OCI-LY1 (cell line): ENCODE results near the gene TMPRSS11D.

Source experiments
- H2AFZ ChIP-seq: fragments of 200-600 bp; sonication (generic), shearing (Covaris generic); 2 replicates; pipeline ENCODE4 v1.6.0; 2014; ENCODE audit warnings: antibody characterized with exemption, mild to moderate bottlenecking, low read length
- H3F3A ChIP-seq: fragments of 200-600 bp; sonication (generic), shearing (Covaris generic); 2 replicates; pipeline ENCODE4 v1.6.0; 2014; ENCODE audit warnings: mild to moderate bottlenecking, antibody characterized with exemption, low read length, moderate library complexity; ENCODE audit not compliant: insufficient read depth
- H3K27ac ChIP-seq: fragments of 200-600 bp; sonication (generic); 2 replicates; pipeline ENCODE4 v1.5.1; 2014; ENCODE audit warnings: low read length, mixed run types, mild to moderate bottlenecking, low read depth; ENCODE audit not compliant: poor library complexity, severe bottlenecking
- H3K27me3 ChIP-seq: fragments of 200-600 bp; sonication (generic); 2 replicates; pipeline ENCODE4 v1.6.0; 2014; ENCODE audit warnings: antibody characterized with exemption, mild to moderate bottlenecking, low read length, moderate library complexity; ENCODE audit not compliant: insufficient read depth
- H3K36me3 ChIP-seq: fragments of 200-600 bp; sonication (generic); 2 replicates; pipeline ENCODE4 v1.6.1; 2014; ENCODE audit warnings: mild to moderate bottlenecking, antibody characterized with exemption, low read length, moderate library complexity, mixed read lengths; ENCODE audit not compliant: insufficient read depth
- H3K4me1 ChIP-seq: fragments of 200-600 bp; sonication (generic); 2 replicates; pipeline ENCODE4 v1.5.1; 2014; ENCODE audit warnings: mild to moderate bottlenecking, low read length, moderate library complexity; ENCODE audit not compliant: insufficient read depth, severe bottlenecking
- H3K4me2 ChIP-seq: fragments of 200-600 bp; sonication (generic), shearing (Covaris generic); 2 replicates; pipeline ENCODE4 v1.6.1; 2014; ENCODE audit warnings: low read length
- H3K4me3 ChIP-seq: fragments of 200-600 bp; sonication (generic); 2 replicates; pipeline ENCODE4 v1.5.1; 2014; ENCODE audit warnings: low read length, low read depth, mild to moderate bottlenecking, mixed read lengths; ENCODE audit not compliant: poor library complexity, severe bottlenecking
- H3K79me2 ChIP-seq: fragments of 200-600 bp; shearing (Covaris generic); 2 replicates; pipeline ENCODE4 v1.6.1; 2016; ENCODE audit warnings: mixed run types, low read length, mixed read lengths; ENCODE audit not compliant: insufficient read depth
- H3K9ac ChIP-seq: fragments of 200-600 bp; sonication (generic), shearing (Covaris generic); 2 replicates; pipeline ENCODE4 v1.6.1; 2014; ENCODE audit warnings: mild to moderate bottlenecking, low read length, mixed read lengths
- H3K9me2 ChIP-seq: fragments of 200-600 bp; sonication (generic), shearing (Covaris generic); 2 replicates; pipeline ENCODE4 v1.6.1; 2014; ENCODE audit warnings: low read depth, mild to moderate bottlenecking, low read length, mixed read lengths
- H3K9me3 ChIP-seq: fragments of 200-600 bp; shearing (Covaris generic); 2 replicates; pipeline ENCODE4 v1.6.1; 2014; ENCODE audit warnings: low read length, mixed read lengths
- H4K20me1 ChIP-seq: fragments of 200-600 bp; sonication (generic), shearing (Covaris generic); 2 replicates; pipeline ENCODE4 v1.6.0; 2016; ENCODE audit warnings: mild to moderate bottlenecking, low read length; ENCODE audit not compliant: insufficient read depth
- EZH2 ChIP-seq: fragments of 200-600 bp; sonication (generic), shearing (Covaris generic); IDR thresholded peaks from 2 replicates; pipeline ENCODE4 v1.8.0; 2017; ENCODE audit warnings: borderline replicate concordance, mixed run types, mild to moderate bottlenecking, antibody characterized with exemption, low read length, moderate library complexity, mixed read lengths
- TF ChIP-seq, protein P1 (sequence below): fragments of 200-600 bp; sonication (generic), shearing (Covaris generic); IDR thresholded peaks from 2 replicates; pipeline ENCODE4 v1.5.1; 2017; ENCODE audit warnings: mild to moderate bottlenecking, antibody characterized with exemption, low read length, moderate library complexity, mixed read lengths

Gene TMPRSS11D

DNA sequence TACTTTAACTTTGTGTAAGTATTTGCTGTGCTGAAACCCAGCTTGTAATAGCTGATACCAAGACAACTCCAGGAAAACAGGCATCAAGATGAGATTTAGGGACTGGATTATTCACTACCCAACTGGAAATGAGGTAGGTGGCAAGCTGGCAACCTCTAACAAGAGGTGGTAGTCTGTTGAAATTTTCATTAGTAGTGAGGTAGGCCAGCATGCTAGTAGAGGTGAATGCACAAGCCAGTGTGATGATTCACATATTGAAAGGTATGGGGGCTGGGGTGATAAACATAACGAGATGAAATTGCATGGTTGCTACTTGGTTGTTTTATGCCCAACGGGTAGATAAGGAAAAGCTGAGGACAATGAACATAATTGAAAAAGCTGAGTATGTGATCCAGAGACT, 8.5 kb upstream of the TMPRSS11D start:
- H3K36me3 ChIP-seq, result no peaks in the 10 kb centered on the region
- no peaks in the 10 kb centered on the region for H3K27me3 ChIP-seq
- H4K20me1 ChIP-seq, result no peaks in the 10 kb centered on the region
- H3K4me1 ChIP-seq, result no peaks in the 10 kb centered on the region
- no peaks in the 10 kb centered on the region for H3K9me2 ChIP-seq
- H3K9me3 ChIP-seq, result no peaks in the 10 kb centered on the region
- H3K9ac ChIP-seq, result no peak overlapping the region
- H3K4me2 ChIP-seq, result no peak overlapping the region
- H3F3A ChIP-seq, result no peaks in the 10 kb centered on the region
- TF ChIP-seq EZH2, result no peak
- TF ChIP-seq, protein P1, sequence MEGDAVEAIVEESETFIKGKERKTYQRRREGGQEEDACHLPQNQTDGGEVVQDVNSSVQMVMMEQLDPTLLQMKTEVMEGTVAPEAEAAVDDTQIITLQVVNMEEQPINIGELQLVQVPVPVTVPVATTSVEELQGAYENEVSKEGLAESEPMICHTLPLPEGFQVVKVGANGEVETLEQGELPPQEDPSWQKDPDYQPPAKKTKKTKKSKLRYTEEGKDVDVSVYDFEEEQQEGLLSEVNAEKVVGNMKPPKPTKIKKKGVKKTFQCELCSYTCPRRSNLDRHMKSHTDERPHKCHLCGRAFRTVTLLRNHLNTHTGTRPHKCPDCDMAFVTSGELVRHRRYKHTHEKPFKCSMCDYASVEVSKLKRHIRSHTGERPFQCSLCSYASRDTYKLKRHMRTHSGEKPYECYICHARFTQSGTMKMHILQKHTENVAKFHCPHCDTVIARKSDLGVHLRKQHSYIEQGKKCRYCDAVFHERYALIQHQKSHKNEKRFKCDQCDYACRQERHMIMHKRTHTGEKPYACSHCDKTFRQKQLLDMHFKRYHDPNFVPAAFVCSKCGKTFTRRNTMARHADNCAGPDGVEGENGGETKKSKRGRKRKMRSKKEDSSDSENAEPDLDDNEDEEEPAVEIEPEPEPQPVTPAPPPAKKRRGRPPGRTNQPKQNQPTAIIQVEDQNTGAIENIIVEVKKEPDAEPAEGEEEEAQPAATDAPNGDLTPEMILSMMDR, result no peak
- H3K4me3 ChIP-seq, result no peak overlapping the region
- H3K79me2 ChIP-seq, result no peaks in the 10 kb centered on the region
- no peak overlapping the region for H3K27ac ChIP-seq
- H2AFZ ChIP-seq, result no peak overlapping the region

DNA sequence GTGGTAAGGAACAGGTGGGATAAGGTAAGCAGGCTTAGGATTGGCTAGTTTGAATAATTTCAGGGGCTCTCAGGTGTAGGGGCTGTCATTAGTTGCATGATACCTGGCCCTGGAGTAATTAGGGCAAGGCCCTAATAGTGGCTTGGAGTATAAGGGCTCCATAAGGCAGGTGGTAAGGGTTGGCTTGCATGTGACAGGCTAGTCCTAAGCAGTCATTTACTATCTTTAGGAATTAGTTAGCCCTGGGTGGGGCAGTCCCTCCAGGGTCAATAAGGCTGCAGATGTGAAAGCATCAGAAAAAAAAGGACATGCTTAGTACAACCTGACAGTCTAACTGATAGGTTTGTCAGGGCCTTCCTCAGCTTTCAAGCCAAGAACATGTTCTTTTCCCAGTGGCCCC, 7.8 kb upstream of the TMPRSS11D start:
- Histone ChIP-seq H3K36me3 (no peaks in the 10 kb centered on the region), H4K20me1 (no peaks in the 10 kb centered on the region), H3F3A (no peaks in the 10 kb centered on the region), H3K4me3 (no peak overlapping the region), H3K9me3 (no peaks in the 10 kb centered on the region), H3K79me2 (no peaks in the 10 kb centered on the region), H3K27me3 (no peaks in the 10 kb centered on the region), H2AFZ (no peak overlapping the region), H3K4me1 (no peaks in the 10 kb centered on the region), H3K27ac (no peak overlapping the region), H3K4me2 (no peak overlapping the region), H3K9me2 (no peaks in the 10 kb centered on the region), H3K9ac (no peak overlapping the region)
- TF ChIP-seq EZH2, result no peak
- TF ChIP-seq, protein P1, result no peak

GRCh38 chr4:67886281-67886680, 2.5 kb upstream of the TMPRSS11D start:
- no peak overlapping the region for H3K27ac ChIP-seq

More at GRCh38 chr4:67886281-67886680, 2.5 kb upstream of the TMPRSS11D start:
- no peak overlapping the region for H2AFZ ChIP-seq
- no peaks in the 10 kb centered on the region for H3K9me3 ChIP-seq
- no peaks in the 10 kb centered on the region for H3K27me3 ChIP-seq
- no peaks in the 10 kb centered on the region for H3F3A ChIP-seq
- no peaks in the 10 kb centered on the region for H3K9me2 ChIP-seq
- H3K4me2 ChIP-seq, result no peak overlapping the region
- TF ChIP-seq, protein P1, result no peak
- no peak for TF ChIP-seq EZH2
- H3K9ac ChIP-seq, result no peak overlapping the region
- no peaks in the 10 kb centered on the region for H4K20me1 ChIP-seq
- no peaks in the 10 kb centered on the region for H3K36me3 ChIP-seq
- no peak overlapping the region for H3K4me3 ChIP-seq
- H3K79me2 ChIP-seq, result no peaks in the 10 kb centered on the region
- no peaks in the 10 kb centered on the region for H3K4me1 ChIP-seq
